Stimulated activated CD4-positive, alpha-beta T cell treated with anti-CD3 and anti-CD28 coated beads, Interleukin-2, amount 100 ng/mL, for 24 hours (primary cell): ENCODE results near the gene TSPAN33.
A peak's percentile ranks its signal among the peaks of the same experiment; 100 is the strongest.
"Not testable (repeated sequence)": the region's sequence is repeated elsewhere in the genome, so short reads cannot be mapped to it uniquely, and the experiment has no call there.

Experiments
- DNase-seq, 2 donors: peaks; one replicate each; pipeline ENCODE4 v3.0.0-alpha.2; 2020

The TSPAN33 gene

DNA sequence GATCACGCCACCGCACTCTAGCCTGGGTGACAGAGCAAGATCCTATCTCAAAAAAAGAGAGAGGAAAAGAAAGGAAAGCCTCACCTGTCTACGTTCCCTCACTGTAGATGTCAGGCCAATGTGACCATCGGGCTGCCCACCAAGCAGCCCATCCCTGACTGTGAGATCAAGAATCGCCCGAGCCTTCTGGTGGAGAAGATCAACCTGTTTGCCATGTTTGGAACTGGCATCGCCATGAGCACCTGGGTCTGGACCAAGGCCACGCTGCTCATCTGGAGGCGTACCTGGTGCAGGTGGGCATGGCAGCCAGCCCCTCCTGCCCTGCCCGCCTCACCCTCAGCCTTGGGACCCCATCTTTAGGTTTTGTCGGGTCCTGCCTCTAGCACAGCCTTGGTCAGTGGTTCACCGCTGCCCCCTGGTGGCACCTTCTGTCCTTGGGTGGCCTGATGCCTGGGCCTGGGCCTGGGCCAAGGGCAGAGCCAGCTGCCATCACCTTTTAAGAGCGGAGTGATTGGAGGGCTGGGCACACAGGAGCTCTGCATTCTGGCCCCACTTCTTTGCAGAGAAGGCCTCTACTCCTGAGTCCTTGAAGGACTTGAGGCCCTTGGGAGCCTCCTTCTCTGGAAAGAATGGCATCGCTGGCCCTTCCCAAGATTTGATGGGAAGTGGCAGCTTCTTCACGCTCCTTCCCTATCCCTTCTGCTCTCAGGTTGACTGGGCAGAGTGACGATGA, 65.9 kb downstream of the TSPAN33 start:
- DNase-seq: peak; percentile 77 to 85

GRCh38 chr7:129210989-129211312, 66.4 kb downstream of the TSPAN33 start:
- DNase-seq: no peak

GRCh38 chr7:129212126-129212525, 67.6 kb downstream of the TSPAN33 start:
- no peak for DNase-seq

GRCh38 chr7:129212596-129212995, 68.1 kb downstream of the TSPAN33 start:
- DNase-seq: no peak

GRCh38 chr7:129213828-129214227, 69.3 kb downstream of the TSPAN33 start:
- no peak for DNase-seq

DNA sequence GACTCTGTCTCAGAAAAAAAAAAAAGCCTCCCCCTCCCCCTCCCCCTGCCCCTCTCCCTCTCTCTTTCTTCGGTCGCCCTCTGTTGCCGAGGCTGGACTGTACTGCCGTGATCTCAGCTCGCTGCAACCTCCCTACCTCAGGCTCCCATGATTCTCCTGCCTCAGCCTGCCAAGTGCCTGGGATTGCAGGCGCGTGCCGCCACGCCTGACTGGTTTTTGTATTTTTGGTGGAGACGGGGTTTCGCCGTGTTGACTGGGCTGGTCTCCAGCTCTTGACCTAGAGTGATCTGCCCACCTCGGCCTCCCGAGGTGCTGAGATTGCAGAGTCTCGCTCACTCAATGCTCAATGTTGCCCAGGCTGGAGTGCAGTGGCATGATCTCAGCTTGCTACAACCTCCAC, 71.2 kb downstream of the TSPAN33 start:
- not testable (repeated sequence) for DNase-seq

- not testable (repeated sequence) for DNase-seq
These were observed 71.7 kb downstream of the TSPAN33 start for GRCh38 chr7:129216101-129216715.

- DNase-seq: not testable (repeated sequence)
These were observed 72.4 kb downstream of the TSPAN33 start for GRCh38 chr7:129216821-129217416.

DNA sequence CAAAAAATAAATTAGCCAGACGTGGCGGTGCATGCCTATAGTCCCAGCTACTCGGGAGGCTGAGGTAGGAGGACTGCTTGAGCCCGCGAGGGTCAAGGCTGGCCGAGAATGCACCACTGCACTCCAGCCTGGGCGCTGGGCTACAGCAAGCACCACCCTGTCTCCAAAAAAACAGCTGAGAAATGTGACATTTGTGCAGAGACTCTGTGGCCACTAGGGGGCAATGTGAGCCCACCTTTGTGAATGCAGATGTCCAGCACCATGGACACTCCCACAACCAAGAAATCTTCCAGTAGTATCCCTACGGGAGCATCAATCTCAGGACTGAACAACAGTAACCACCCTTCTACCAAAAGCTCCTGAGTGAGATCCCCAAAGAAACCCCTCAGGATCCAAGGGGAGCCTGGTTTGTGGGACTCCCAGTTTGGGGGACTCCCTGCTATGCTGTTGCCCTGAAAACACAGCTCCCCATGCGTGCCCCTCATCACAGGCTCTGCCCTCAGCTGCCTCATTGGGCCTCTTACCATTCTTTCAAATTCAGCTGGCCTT, 74.1 kb downstream of the TSPAN33 start:
- peak; percentile 83 to 84 for DNase-seq

DNA sequence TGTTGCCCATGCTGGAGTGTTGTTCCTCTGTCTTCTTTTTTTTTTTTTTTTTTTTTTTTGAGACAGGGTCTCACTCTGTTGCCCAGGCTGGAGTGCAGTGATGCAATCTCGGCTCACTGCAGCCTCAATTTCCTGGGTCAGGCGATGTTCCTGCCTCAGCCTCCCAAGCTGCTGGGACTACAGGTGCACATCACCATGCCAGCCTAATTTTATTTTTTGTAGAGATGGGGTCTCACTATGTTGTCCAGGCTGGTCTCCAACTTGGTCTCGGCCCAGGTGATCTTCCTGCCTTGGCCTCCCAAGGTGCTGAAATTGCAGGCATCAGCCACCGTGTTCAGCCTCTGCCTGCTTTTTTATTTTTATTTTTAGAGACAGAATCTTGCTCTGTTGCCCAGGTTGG, 74.7 kb downstream of the TSPAN33 start:
- DNase-seq: not testable (repeated sequence)
